HG03039 (cell line): ENCODE results near the gene DNAL1.
A peak's percentile ranks its signal among the peaks of the same experiment; 100 is the strongest.
"Not testable (repeated sequence)": the region's sequence is repeated elsewhere in the genome, so short reads cannot be mapped to it uniquely, and the experiment has no call there.

Source experiments
- ATAC-seq: cut with Tn5 transposase; IDR thresholded peaks from one replicate; pipeline ENCODE4 v1.9.1; 2021; ENCODE audit warnings: mild to moderate bottlenecking, moderate library complexity; ENCODE audit not compliant: unreplicated experiment

Gene DNAL1

GRCh38 chr14:73637830-73638229 lies 7.0 kb upstream of the DNAL1 start:
- ATAC-seq, result no peak

GRCh38 chr14:73640796-73641365 lies 3.9 kb upstream of the DNAL1 start:
- ATAC-seq, result no peak

- no peak for ATAC-seq
These were observed 443 bp downstream of the DNAL1 start for GRCh38 chr14:73645248-73645610.

- no peak for ATAC-seq
These were observed 6.2 kb downstream of the DNAL1 start for GRCh38 chr14:73651005-73651404.

GRCh38 chr14:73655851-73656250 lies 11.1 kb downstream of the DNAL1 start:
- no peak for ATAC-seq

- not testable (repeated sequence) for ATAC-seq
These were observed 14.4 kb downstream of the DNAL1 start for GRCh38 chr14:73659202-73659601.

GRCh38 chr14:73660511-73660910 lies 15.7 kb downstream of the DNAL1 start:
- no peak for ATAC-seq

GRCh38 chr14:73661872-73662271 lies 17.1 kb downstream of the DNAL1 start:
- no peak for ATAC-seq

- ATAC-seq, result no peak
These were observed 17.7 kb downstream of the DNAL1 start for GRCh38 chr14:73662487-73662943.

GRCh38 chr14:73663548-73664212 lies 18.9 kb downstream of the DNAL1 start:
- no peak for ATAC-seq

- ATAC-seq, result no peak
These were observed 20.3 kb downstream of the DNAL1 start for GRCh38 chr14:73665130-73665529.

- ATAC-seq, result no peak
These were observed 21.8 kb downstream of the DNAL1 start for GRCh38 chr14:73666583-73666982.

GRCh38 chr14:73667854-73668253 lies 23.1 kb downstream of the DNAL1 start:
- ATAC-seq, result no peak

GRCh38 chr14:73674986-73675385 lies 30.2 kb downstream of the DNAL1 start:
- ATAC-seq, result no peak

GRCh38 chr14:73678698-73679097 lies 33.9 kb downstream of the DNAL1 start:
- no peak for ATAC-seq

- ATAC-seq, result no peak
These were observed 36.0 kb downstream of the DNAL1 start for GRCh38 chr14:73680821-73681220.

- ATAC-seq, result no peak
These were observed 39.8 kb downstream of the DNAL1 start for GRCh38 chr14:73684627-73685026.

- no peak for ATAC-seq
These were observed 40.5 kb downstream of the DNAL1 start for GRCh38 chr14:73685328-73685727.

- ATAC-seq, result no peak
These were observed 42.1 kb downstream of the DNAL1 start for GRCh38 chr14:73686901-73687300.

GRCh38 chr14:73694083-73694482 lies 49.3 kb downstream of the DNAL1 start:
- no peak for ATAC-seq

GRCh38 chr14:73695082-73695481 lies 50.3 kb downstream of the DNAL1 start:
- ATAC-seq, result no peak

- ATAC-seq, result peak; percentile 53
These were observed 51.2 kb downstream of the DNAL1 start for GRCh38 chr14:73695997-73696396.
